ENCODE data around the gene KRTAP4-8.
"Not testable (repeated sequence)": the region's sequence is repeated elsewhere in the genome, so short reads cannot be mapped to it uniquely, and the experiment has no call there.

Gene KRTAP4-8

GRCh38 chr17:41107941-41108450, 10.1 kb upstream of the KRTAP4-8 start:
- Mint-ChIP-seq H3K36me3 (ENCODE audit: low read depth) (peaks cover 8% of the 10 kb centered on the region), H3K9me3 (peaks cover 25% of the 10 kb centered on the region), H3K4me3 (no peak overlapping the region), H3K27me3 (ENCODE audit: low read depth, poor library complexity) (peaks cover 4% of the 10 kb centered on the region), H3K27ac (no peak overlapping the region), H3K4me1 (no peaks in the 10 kb centered on the region)
- TF ChIP-seq CTCF (IDR thresholded peaks at IDR 0.05) = no peak
- DNase-seq = no peak

DNA sequence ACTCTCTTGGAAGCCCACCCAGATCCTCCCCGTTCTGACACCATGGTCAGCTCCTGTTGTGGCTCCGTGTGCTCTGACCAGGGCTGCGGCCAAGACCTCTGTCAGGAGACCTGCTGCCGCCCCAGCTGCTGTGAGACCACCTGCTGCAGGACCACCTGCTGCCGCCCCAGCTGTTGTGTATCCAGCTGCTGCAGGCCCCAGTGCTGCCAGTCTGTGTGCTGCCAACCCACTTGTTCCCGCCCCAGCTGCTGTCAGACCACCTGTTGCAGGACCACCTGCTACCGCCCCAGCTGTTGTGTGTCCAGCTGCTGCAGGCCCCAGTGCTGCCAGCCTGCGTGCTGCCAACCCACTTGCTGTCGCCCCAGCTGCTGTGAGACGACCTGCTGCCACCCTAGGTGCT, 7.4 kb upstream of the KRTAP4-8 start, which contains the start of gene KRTAP4-9:
TSS of gene KRTAP4-9 (plus strand) at position 43 of the 400 bp plus-strand sequence. CDS start at position 43, 0 bp downstream.
- H3K4me1 Mint-ChIP-seq; H3K27ac Mint-ChIP-seq; H3K4me3 Mint-ChIP-seq; DNase-seq; H3K36me3 Mint-ChIP-seq (ENCODE audit: low read depth); H3K27me3 Mint-ChIP-seq (ENCODE audit: low read depth, poor library complexity); H3K9me3 Mint-ChIP-seq: not testable (repeated sequence)

- H3K9me3 Mint-ChIP-seq; H3K4me3 Mint-ChIP-seq; H3K27ac Mint-ChIP-seq; DNase-seq; H3K36me3 Mint-ChIP-seq (ENCODE audit: low read depth); H3K27me3 Mint-ChIP-seq (ENCODE audit: low read depth, poor library complexity); H3K4me1 Mint-ChIP-seq: not testable (repeated sequence)
These were observed 6.6 kb upstream of the KRTAP4-8 start for GRCh38 chr17:41104386-41105038.

- Mint-ChIP-seq H3K27me3 (ENCODE audit: low read depth, poor library complexity) (peaks cover 4% of the 10 kb centered on the region), H3K9me3 (no peaks in the 10 kb centered on the region), H3K27ac (no peak overlapping the region), H3K4me3 (no peak overlapping the region), H3K36me3 (ENCODE audit: low read depth) (no peaks in the 10 kb centered on the region), H3K4me1 (no peaks in the 10 kb centered on the region)
- DNase-seq = no peak
- no peak for TF ChIP-seq CTCF (IDR thresholded peaks at IDR 0.05)
These were observed 6.0 kb upstream of the KRTAP4-8 start for GRCh38 chr17:41103896-41104295.

GRCh38 chr17:41101586-41102259, 3.8 kb upstream of the KRTAP4-8 start, which contains the start of gene KRTAP4-16:
TSS of gene KRTAP4-16 (minus strand) at chr17:41102209. CDS start at chr17:41102209, 0 bp downstream.
- no peaks in the 10 kb centered on the region for H3K4me1 Mint-ChIP-seq
- no peak for TF ChIP-seq CTCF (IDR thresholded peaks at IDR 0.05)
- DNase-seq = no peak
- H3K36me3 Mint-ChIP-seq (ENCODE audit: low read depth) = no peaks in the 10 kb centered on the region
- peaks cover 15% of the 10 kb centered on the region for H3K27me3 Mint-ChIP-seq (ENCODE audit: low read depth, poor library complexity)
- no peak within 1 kb of the TSS for H3K27ac Mint-ChIP-seq
- no peak within 1 kb of the TSS for H3K4me3 Mint-ChIP-seq
- no peaks in the 10 kb centered on the region for H3K9me3 Mint-ChIP-seq

GRCh38 chr17:41099682-41100480, 1.9 kb upstream of the KRTAP4-8 start:
- H3K36me3 Mint-ChIP-seq (ENCODE audit: low read depth); H3K27ac Mint-ChIP-seq; H3K9me3 Mint-ChIP-seq; H3K4me3 Mint-ChIP-seq; H3K4me1 Mint-ChIP-seq; DNase-seq: not testable (repeated sequence)
- peaks cover 15% of the 10 kb centered on the region for H3K27me3 Mint-ChIP-seq (ENCODE audit: low read depth, poor library complexity)

- no peak overlapping the region for H3K4me3 Mint-ChIP-seq
- DNase-seq = no peak
- no peak for TF ChIP-seq CTCF (IDR thresholded peaks at IDR 0.05)
- peaks cover 5% of the 10 kb centered on the region for H3K9me3 Mint-ChIP-seq
- no peak overlapping the region for H3K27ac Mint-ChIP-seq
- H3K27me3 Mint-ChIP-seq (ENCODE audit: low read depth, poor library complexity) = peaks cover 12% of the 10 kb centered on the region
- no peaks in the 10 kb centered on the region for H3K36me3 Mint-ChIP-seq (ENCODE audit: low read depth)
- no peaks in the 10 kb centered on the region for H3K4me1 Mint-ChIP-seq
These were observed 539 bp upstream of the KRTAP4-8 start for GRCh38 chr17:41098481-41098880.

Measured in nephron progenitor cell (in vitro differentiated cells).